Measurements from ENCODE around the gene PBX1. TPM values are rescaled to one million over a fixed set of nuclear protein-coding genes. Genes with fewer than 3 reads are reported as not detected.

The PBX1 gene
- total and polyA plus RNA-seq, 2 donors from 2014 or later = 14.9 to 91.5 TPM

GRCh38 chr1:164759979-164760469 lies 201.0 kb downstream of the PBX1 start:
- no peaks in the 10 kb centered on the region for H3K36me3 ChIP-seq (ENCODE audit: control insufficient read depth in 2 of 3, insufficient read depth in 3 of 3, low read length in 3 of 3)
- no peak for TF ChIP-seq CTCF (IDR thresholded peaks at IDR 0.05; ENCODE audit: borderline replicate concordance, extremely low read depth, insufficient read depth)
- no peak overlapping the region for H3K4me3 ChIP-seq (ENCODE audit: low read length in 3 of 3)
- intact Hi-C loops (cut with DNase I) = no loop called here
- H3K4me1 ChIP-seq (ENCODE audit: control insufficient read depth in 2 of 3, insufficient read depth in 2 of 3, low read depth in 1 of 3, low read length in 3 of 3) = peaks cover 0 to 14% (median 3%) of the 10 kb centered on the region in 3 donors
- H3K27me3 ChIP-seq (ENCODE audit: control insufficient read depth, insufficient read depth, low read length) = no peaks in the 10 kb centered on the region
- DNase-seq = no peak
- no peak for FAIRE-seq
- no peak overlapping the region for H3K9ac ChIP-seq (ENCODE audit: low read length in 3 of 3)
- H3K9me3 ChIP-seq (ENCODE audit: control insufficient read depth in 2 of 3, insufficient read depth in 1 of 3, low read length in 3 of 3) = no peaks in the 10 kb centered on the region
- no peak overlapping the region for H3K27ac ChIP-seq (ENCODE audit: low read depth in 2 of 2, low read length in 2 of 2)

- no peak overlapping the region for H3K9ac ChIP-seq (ENCODE audit: low read length in 3 of 3)
- peak overlapping the region in 1 of 2 donors; percentile 43 for H3K27ac ChIP-seq (ENCODE audit: low read depth in 2 of 2, low read length in 2 of 2)
- no peak overlapping the region for H3K4me3 ChIP-seq (ENCODE audit: low read length in 3 of 3)
- H3K4me1 ChIP-seq (ENCODE audit: control insufficient read depth in 2 of 3, insufficient read depth in 2 of 3, low read depth in 1 of 3, low read length in 3 of 3) = peaks cover 0 to 15% (median 8%) of the 10 kb centered on the region in 3 donors
- DNase-seq (no peak), FAIRE-seq (no peak)
- H3K36me3 ChIP-seq (ENCODE audit: control insufficient read depth in 2 of 3, insufficient read depth in 3 of 3, low read length in 3 of 3) = no peaks in the 10 kb centered on the region
- intact Hi-C loops (cut with DNase I) = no loop called here
- no peak for TF ChIP-seq CTCF (IDR thresholded peaks at IDR 0.05; ENCODE audit: borderline replicate concordance, extremely low read depth, insufficient read depth)
- H3K9me3 ChIP-seq (ENCODE audit: control insufficient read depth in 2 of 3, insufficient read depth in 1 of 3, low read length in 3 of 3) = no peaks in the 10 kb centered on the region
- H3K27me3 ChIP-seq (ENCODE audit: control insufficient read depth, insufficient read depth, low read length) = no peaks in the 10 kb centered on the region
Measured at GRCh38 chr1:164760569-164760968, 201.6 kb downstream of the PBX1 start.

- Histone ChIP-seq H3K27ac (ENCODE audit: low read depth in 2 of 2, low read length in 2 of 2) (no peak overlapping the region), H3K27me3 (ENCODE audit: control insufficient read depth, insufficient read depth, low read length) (no peaks in the 10 kb centered on the region), H3K4me3 (ENCODE audit: low read length in 3 of 3) (no peak overlapping the region), H3K4me1 (ENCODE audit: control insufficient read depth in 2 of 3, insufficient read depth in 2 of 3, low read depth in 1 of 3, low read length in 3 of 3) (peaks cover 0 to 13% (median 8%) of the 10 kb centered on the region in 3 donors), H3K36me3 (ENCODE audit: control insufficient read depth in 2 of 3, insufficient read depth in 3 of 3, low read length in 3 of 3) (no peaks in the 10 kb centered on the region), H3K9ac (ENCODE audit: low read length in 3 of 3) (no peak overlapping the region), H3K9me3 (ENCODE audit: control insufficient read depth in 2 of 3, insufficient read depth in 1 of 3, low read length in 3 of 3) (no peaks in the 10 kb centered on the region)
- TF ChIP-seq CTCF (IDR thresholded peaks at IDR 0.05; ENCODE audit: borderline replicate concordance, extremely low read depth, insufficient read depth) = no peak
- intact Hi-C loops (cut with DNase I) = no loop called here
- DNase-seq = no peak
- no peak for FAIRE-seq
Measured at GRCh38 chr1:164761009-164761408, 202.0 kb downstream of the PBX1 start.

GRCh38 chr1:164763098-164763497 lies 204.1 kb downstream of the PBX1 start:
- FAIRE-seq = no peak
- H3K36me3 ChIP-seq (ENCODE audit: control insufficient read depth in 2 of 3, insufficient read depth in 3 of 3, low read length in 3 of 3) = no peaks in the 10 kb centered on the region
- intact Hi-C loops (cut with DNase I) = no loop called here
- H3K27ac ChIP-seq (ENCODE audit: low read depth in 2 of 2, low read length in 2 of 2) = no peak overlapping the region
- DNase-seq = no peak
- peaks cover 0 to 13% (median 10%) of the 10 kb centered on the region in 3 donors for H3K4me1 ChIP-seq (ENCODE audit: control insufficient read depth in 2 of 3, insufficient read depth in 2 of 3, low read depth in 1 of 3, low read length in 3 of 3)
- no peaks in the 10 kb centered on the region for H3K27me3 ChIP-seq (ENCODE audit: control insufficient read depth, insufficient read depth, low read length)
- no peak overlapping the region for H3K4me3 ChIP-seq (ENCODE audit: low read length in 3 of 3)
- no peak for TF ChIP-seq CTCF (IDR thresholded peaks at IDR 0.05; ENCODE audit: borderline replicate concordance, extremely low read depth, insufficient read depth)
- no peak overlapping the region for H3K9ac ChIP-seq (ENCODE audit: low read length in 3 of 3)
- no peaks in the 10 kb centered on the region for H3K9me3 ChIP-seq (ENCODE audit: control insufficient read depth in 2 of 3, insufficient read depth in 1 of 3, low read length in 3 of 3)

Data from kidney (tissue), 14 donors.